ENCODE data around the gene RIT2.
"Not testable (repeated sequence)": the region's sequence is repeated elsewhere in the genome, so short reads cannot be mapped to it uniquely, and the experiment has no call there.

The RIT2 gene

DNA sequence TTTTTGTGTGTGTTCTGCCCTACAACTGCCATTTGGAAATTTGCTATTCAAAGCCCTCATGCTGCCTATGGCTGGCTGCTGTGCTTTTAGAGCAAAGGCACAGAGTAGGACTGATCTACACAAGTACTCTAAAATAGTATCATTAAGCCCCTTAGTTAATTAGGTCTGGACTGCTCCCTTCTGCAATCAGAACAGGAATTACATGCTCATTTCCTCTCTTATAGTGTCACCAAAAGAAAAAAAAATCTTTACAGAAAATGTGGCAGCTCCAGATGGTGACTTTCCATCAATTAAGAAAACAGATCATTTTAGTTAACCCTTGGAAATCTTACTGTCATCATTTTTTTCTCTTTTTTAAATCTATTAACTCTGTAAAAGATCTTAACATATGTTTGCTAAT is 337.5 kb downstream of the RIT2 start:
- DNase-seq (ENCODE audit: low read depth in 1 of 2, low spot score in 1 of 2), result no peak

DNA sequence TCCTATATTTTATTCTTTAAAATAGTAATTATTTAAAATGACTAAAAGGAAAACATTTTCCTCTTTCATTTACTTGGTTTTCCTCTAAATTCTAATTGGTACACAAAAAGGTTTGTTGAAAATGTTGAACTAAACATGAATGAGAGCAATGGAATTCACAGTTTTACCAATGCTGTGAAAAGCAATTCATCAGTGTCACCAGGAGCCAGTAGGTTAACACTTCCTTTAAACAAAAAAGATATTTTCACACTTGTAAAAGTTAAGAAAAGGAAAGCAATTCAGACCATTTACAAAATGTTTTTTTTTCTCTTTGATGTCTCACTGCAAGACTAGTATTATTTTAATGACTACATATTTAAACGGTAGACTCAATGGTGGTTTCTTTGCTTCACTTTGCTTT is 341.6 kb downstream of the RIT2 start:
- no peak for DNase-seq (ENCODE audit: low read depth in 1 of 2, low spot score in 1 of 2)

DNA sequence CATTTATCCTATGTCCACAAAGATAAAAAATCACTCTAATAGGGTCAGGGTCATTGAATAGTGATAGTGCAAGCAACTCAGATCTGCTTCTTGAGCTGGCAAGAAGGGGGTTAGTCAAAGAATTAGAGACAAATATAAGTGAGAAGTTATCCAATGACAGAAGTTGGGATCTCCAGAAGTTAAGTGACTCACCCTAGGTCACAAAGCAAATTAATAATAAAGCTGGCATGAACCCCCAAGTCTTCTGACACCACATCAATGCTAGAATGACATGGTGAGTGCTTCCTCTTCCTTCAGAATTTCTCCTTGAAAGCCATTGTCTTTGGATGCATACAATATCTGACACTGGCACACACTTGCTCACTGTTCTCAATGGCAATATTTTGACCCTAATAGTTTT is 343.5 kb downstream of the RIT2 start:
- DNase-seq (ENCODE audit: low read depth in 1 of 2, low spot score in 1 of 2), result no peak

DNA sequence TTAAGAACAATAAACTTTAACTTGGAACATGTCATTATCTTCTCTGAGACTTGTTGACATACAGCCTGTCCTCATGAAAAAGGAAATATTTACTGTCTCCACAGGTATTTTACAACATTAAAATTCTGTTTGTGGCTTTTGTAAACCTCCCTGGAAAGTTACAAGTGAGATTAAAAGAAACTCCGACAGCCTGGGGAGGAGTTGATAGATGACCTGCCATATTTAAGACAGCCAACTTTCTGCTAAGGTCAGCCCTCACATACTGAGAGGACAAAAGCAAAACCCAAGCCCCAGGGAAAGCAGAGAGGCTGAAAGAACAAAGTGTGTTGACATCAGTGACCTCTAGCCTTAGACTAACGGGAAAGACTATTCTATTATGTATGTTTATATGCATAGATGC is 350.2 kb downstream of the RIT2 start:
- no peak for DNase-seq (ENCODE audit: low read depth in 1 of 2, low spot score in 1 of 2)

DNA sequence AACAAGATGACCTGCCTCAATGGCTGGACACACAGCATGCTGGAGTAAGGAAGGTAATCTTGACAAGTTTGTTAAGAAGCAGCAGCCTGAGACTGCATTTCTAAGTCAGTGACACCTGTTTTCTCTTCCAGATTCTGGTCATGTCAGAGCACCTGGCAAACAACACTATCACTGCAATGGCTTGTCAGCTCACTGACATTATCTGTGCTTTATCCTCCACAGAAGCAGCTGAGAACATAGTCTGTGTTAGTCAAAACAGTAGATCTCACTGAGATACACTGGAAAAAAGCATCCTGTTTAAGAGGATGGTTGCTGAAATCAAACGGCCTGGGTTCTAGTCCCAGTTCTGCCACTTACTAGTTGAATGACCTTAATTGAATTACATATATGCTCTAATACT is 355.2 kb downstream of the RIT2 start:
- no peak for DNase-seq (ENCODE audit: low read depth in 1 of 2, low spot score in 1 of 2)

DNA sequence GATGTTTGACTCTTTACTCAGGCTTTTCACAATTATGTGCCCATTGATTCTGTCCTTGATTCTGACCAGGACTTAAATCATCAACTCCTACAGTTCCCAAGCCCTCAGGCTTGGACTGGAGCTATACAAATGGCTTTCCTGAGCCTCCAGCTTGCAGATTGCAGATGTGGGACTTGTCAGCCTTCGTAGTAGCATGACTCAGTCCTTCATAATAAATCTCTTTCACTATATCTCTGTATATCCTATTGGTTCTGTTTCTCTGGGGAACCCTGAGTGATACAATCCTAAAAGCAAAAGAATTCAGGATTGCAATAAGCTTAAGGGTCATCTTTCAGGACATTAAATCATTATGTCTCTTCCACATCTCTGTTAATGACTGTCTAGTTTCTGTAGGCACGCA is 356.6 kb downstream of the RIT2 start:
- no peak for DNase-seq (ENCODE audit: low read depth in 1 of 2, low spot score in 1 of 2)

DNA sequence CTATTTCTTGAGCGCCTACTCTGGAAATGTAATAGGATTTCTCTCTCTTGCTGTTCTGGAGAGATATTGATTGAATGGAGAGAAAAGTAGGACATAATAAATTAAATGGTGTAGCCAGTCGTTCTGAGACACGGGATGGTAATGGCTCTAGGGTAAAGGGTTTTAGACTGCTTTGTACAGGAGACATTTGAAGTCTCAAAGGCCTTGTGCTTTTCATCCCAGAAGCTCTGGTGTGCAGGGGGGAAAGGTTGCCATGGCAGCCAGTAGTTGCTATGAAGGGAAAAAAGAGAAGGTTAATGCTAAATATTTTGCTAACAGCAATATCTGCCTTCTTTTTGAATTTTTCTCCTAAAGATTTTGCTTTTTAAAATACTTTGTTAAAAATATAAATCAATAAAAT is 359.3 kb downstream of the RIT2 start:
- no peak for DNase-seq (ENCODE audit: low read depth in 1 of 2, low spot score in 1 of 2)

DNA sequence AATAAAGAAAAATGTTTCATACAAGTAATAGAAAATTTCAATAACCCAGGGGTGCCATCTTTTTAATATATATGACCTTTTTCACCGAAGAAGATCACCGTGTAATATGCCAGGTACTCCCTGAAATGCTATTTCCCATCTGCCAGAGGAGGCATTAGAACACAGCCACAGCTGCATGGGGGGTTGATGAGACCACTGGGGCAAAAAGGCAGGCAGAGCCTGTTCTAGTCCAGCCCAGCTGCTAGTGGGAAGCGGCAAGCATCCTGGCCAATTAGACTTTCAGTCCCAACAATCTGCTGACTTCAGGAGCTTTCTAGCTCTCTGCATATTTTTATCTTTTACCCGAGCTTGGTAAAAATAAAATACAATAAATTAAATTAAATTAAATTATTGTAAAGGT is 362.6 kb downstream of the RIT2 start:
- DNase-seq (ENCODE audit: low read depth in 1 of 2, low spot score in 1 of 2), result no peak

DNA sequence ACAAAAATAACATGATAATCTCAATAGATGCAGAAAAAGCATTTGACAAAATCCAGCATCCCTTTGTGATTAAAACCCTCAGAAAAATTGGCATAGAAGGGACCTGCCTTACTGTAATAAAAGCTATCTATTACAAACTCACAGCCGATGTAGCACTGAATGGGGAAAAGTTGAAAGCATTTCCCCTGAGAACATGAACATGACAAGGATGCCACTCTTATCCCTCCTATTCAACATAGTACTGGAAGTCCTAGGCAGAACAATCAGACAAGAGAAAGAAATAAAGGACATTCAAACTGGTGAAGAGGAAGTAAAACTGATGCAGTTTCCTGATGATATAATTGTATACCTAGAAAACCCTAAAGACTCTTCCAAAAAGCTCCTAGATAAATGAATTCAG is 368.7 kb downstream of the RIT2 start:
- DNase-seq (ENCODE audit: low read depth in 1 of 2, low spot score in 1 of 2), result no peak

DNA sequence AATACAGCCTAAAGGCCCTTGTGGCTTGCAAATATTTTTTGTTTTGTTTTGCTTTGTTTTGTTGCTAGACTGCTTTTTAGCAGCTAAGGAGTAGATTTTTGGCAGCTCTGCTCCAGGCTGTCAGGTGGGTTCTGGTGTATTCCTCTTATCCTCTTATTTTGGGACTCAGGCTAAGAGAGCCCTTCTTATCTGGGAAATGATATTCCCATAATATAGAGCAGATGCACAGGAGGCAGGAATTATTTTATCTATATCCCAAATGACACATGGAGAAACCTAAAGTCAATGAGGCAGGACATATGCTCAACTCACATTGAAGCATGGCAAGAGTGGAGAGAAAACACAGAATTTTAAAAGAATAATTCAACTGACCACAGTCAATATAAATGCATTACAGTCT is 369.6 kb downstream of the RIT2 start:
- DNase-seq (ENCODE audit: low read depth in 1 of 2, low spot score in 1 of 2), result no peak

DNA sequence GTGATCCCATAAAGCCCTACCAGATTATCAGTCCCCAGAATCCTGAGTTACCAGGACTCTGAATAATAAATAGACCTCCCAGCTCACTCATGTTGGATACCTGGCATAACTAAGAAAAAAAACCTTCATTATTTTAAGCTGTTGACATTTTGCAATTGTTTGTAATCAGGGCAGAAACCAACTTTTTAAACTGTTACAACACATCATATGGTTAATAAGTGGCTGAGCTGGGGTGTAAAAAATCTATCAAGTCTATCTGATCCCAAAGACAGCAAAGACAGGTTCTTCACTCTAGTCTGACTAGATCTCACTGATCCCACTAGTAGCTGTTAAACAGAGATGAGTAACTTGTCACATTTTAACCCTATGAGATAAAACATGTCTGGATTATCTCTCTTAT is 370.3 kb downstream of the RIT2 start:
- no peak for DNase-seq (ENCODE audit: low read depth in 1 of 2, low spot score in 1 of 2)

DNA sequence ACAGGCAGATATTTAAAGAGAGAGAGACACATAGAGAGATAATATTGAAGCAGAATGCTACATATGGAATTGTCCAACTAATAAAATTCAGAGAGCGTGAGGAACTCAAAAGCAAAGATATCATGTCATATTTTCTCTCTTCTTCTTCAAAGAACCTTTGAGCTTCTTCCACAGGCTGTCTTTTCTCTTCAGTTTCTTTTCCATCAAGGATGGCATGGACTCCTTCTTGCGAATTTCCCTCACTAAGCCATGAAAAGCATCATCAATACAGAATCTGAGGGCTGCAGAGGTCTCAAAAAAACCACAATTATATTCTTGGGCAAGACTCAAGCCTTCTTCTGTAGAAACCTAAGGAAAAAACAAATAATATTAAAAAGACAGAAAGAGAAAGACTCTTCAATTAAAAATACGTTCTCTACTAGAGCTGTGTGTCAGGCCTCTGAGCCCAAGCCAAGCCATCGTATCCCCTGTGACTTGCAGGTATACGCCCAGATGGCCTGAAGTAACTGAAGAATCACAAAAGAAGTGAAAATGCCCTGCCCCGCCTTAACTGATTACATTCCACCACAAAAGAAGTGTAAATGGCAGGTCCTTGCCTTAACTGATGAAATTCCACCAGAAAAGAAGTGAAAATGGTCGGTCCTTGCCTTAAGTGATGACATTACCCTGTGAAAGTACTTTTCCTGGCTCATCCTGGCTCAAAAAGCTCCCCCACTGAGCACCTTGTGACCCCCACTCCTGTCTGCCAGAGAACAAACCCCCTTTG is 371.9 kb downstream of the RIT2 start:
- DNase-seq (ENCODE audit: low read depth in 1 of 2, low spot score in 1 of 2), result no peak

DNA sequence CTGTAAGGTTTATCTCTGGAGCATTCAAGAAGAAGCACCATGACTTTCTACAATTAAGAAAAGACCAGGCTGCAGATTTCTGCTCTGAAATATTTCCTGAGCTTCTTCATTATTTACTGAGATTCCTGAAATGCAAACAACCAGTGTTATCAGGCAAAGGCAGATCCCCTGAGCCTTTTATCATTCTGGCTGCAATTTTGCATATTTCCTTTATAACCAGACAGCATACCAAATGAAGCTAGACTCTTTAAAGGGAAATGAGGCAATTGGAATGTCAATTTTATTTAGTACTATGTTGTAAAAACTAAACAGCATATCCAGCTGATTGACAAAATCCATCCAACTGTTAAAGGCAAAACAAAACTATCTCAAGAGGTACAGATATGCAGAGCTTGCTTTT is 372.5 kb downstream of the RIT2 start:
- DNase-seq (ENCODE audit: low read depth in 1 of 2, low spot score in 1 of 2), result no peak

DNA sequence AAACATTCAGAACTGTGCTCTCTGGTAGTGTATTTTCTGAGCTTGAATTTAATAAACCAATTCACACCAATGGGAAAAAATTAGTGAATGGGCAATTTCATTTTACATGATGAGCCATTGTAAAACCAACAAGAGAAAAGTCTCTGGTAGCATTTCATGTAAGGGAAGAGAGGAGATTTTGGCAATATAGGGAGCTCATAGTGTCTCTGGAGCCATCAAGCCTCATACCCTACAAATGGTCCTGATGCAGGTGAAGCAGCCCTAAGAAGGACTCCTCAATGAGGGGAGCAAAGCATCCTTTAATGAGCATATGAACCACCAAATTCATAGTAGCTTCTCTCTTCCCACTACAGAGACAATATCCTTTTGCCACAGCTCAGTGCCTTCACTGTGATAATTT is 373.0 kb downstream of the RIT2 start:
- DNase-seq (ENCODE audit: low read depth in 1 of 2, low spot score in 1 of 2), result no peak

DNA sequence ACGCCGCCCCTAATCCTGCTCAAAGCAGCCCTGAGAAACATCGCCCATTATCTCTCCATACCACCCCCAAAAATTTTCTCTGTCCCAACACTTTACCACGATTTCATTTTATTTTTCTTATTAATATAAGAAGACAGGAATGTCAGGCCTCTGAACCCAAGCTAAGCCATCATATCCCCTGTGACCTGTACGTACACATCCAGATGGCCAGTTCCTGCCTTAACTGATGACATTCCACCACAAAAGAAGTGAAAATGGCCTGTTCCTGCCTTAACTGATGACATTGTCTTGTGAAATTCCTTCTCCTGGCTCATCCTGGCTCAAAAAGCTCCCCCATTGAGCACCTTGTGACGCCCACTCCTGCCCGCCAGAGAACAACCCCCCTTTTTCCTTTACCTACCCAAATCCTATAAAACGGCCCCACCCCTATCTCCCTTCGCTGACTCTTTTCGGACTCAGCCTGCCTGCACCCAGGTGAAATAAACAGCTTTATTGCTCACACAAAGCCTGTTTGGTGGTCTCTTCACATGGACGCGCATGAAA is 373.6 kb downstream of the RIT2 start:
- not testable (repeated sequence) for DNase-seq (ENCODE audit: low read depth in 1 of 2, low spot score in 1 of 2)

DNA sequence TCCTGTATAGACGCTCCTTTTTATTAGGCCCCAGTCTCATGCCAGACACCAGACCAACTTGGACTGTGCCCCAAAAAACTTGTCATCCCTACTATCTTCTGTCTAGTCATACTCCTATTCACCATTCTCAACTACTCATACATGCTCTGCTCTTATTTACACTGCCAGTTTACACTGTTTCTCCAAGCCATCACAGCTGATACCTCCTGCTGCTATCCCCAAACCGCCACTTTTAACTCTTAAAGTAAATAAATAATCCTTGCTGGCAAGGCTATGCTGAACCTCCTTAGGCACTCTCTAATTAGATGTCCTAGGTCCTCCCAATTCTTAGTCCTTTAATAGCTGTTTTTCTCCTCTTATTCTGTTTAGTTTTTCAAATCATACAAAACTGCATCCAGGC is 374.2 kb downstream of the RIT2 start:
- not testable (repeated sequence) for DNase-seq (ENCODE audit: low read depth in 1 of 2, low spot score in 1 of 2)

DNA sequence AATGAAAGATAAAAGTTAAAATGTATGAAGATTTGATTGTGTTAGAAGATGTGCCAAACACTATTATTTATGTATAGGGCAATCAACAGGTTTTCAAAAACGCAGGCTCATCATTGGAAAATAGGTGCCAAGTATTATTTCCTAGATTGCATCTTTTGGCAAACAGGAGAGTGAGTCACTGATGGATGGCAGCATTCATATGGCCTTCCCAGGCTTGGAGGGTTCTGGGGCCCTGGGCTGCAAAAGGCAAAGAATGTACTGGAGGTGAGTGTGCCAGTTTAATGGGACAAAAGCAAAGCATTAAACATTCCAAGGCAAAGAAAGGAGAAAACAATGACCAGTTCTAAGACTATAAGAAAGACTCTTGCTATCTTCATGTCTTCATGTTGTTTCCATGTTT is 379.4 kb downstream of the RIT2 start:
- no peak for DNase-seq (ENCODE audit: low read depth in 1 of 2, low spot score in 1 of 2)

DNA sequence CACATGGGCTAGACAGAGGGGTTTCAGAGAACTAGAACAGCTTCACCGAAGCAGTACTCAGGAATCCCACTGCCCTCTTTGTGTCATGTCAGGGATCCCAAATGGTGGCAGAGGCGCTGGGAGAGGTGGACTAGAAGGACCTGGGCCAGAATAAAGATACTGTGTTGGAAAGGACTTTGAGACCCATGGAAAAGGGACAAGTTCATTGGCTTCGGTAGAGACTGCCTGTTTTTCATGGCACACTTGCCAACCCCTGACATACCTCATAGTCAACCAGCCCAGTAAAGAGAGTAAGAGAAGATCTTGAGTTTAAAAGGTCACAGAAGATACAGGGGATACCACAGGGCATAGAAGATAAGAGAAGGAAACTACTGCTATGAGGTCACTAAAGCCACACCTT is 381.0 kb downstream of the RIT2 start:
- DNase-seq (ENCODE audit: low read depth in 1 of 2, low spot score in 1 of 2), result no peak

DNA sequence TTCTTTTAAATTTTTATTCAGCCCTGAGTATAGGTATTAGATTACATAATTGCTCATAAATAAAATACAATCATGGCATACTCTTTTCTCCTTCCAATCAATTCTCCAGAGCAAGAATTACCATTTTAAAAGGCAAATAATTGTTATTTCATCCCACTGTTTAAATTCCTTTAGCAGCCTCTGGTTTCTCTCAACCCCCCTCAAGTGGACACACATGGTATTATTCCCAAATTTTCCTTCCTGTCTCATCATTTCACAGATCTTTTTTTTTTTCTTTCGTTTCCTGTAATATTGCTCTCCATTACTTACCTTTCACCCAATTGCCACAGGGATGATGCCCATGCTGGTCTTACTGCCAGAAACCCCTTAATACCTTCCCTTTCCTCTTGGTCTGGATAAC is 385.2 kb downstream of the RIT2 start:
- DNase-seq (ENCODE audit: low read depth in 1 of 2, low spot score in 1 of 2), result no peak

DNA sequence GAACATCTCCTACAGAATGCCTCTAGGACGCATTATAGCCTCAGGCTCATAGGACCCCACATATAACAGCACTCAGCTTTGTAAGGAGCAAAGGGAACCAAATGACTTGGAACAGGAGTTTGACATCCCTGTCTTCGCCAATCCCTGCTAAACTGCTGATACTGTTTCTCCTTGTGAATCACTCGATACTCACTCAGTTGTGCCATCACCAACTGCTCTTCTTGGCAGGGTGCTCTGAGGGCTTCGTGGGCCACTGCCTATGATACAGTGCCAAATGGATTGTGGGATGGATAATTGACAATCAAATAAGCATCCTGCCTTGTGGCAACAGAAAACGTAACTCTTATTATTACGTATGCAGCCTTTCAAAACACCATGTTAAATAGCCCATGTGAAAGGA is 396.3 kb downstream of the RIT2 start:
- no peak for DNase-seq (ENCODE audit: low read depth in 1 of 2, low spot score in 1 of 2)

DNA sequence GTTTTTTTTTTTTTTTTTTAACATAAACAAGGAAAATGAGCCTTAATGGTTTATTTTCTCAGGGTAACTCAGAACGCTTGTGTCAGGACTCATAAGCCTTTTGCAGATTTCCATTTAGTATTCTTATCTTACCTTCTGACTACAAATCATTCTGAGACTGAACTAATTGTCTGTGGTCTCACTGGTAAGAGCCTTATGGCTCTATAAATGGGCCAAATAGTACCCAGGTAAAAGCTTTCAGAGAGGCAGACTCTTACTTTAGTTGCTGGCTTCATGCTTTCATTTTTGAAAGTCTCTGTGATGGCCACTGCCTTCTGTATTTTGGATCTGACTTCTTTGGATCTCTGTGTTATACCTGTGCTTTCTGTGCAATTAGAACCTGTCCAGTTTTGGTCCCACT is 403.4 kb downstream of the RIT2 start:
- no peak for DNase-seq (ENCODE audit: low read depth in 1 of 2, low spot score in 1 of 2)

DNA sequence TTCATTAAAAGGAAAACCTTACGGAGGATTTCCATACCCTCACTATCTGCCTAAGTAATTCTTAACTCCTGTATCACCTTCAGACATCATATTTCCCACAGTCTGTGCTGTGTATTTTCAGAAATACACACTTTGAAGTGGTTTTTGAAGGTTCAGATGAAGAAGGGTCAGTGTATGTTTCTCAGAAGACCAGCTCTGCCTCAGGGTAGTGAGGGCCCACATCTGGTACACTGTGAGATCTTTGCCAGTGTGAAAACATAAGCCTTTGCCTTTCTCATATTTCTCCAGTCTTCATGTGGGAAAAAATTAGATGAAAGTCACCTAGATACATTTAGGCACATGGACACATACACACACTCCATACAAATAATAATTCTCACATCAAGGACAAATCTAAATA is 408.4 kb downstream of the RIT2 start:
- DNase-seq (ENCODE audit: low read depth in 1 of 2, low spot score in 1 of 2), result no peak

DNA sequence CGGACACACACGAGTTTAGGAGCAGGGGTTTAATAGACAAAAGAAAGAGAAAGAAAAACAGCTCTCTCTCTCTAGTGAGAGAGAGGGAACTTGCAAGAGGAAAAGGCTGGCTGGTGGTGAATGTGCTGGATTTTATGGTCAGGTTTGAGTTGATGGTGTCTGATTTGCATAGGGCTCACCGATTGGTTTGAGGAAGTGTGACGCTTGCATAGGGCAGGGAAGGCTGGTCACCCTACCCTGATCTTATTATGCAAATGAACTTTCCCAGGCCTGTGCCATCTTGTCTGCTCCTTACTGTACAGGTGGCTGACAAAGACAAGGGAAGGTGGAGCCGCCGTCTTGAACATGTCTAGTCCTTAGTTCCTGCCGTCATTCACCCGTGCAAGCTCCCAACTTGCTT is 408.9 kb downstream of the RIT2 start:
- DNase-seq (ENCODE audit: low read depth in 1 of 2, low spot score in 1 of 2), result no peak

Data from stimulated activated CD4-positive, alpha-beta T cell treated with anti-CD3 and anti-CD28 coated beads, Interleukin-15, amount 100 ng/mL, for 1 hour (primary cell).